ENCODE data around the gene URGCP. TPM values are rescaled to one million over a fixed set of nuclear protein-coding genes. Genes with fewer than 3 reads are reported as not detected.

Gene URGCP
- total and polyA plus RNA-seq, 12 donors, result 53.8 to 103 (median 67.6) TPM

GRCh38 chr7:43933902-43934560, 27.6 kb upstream of the URGCP start:
- Histone ChIP-seq H3K4me3 (no peak overlapping the region), H3K36me3 (replicated peaks in 1 of 2) (no peaks in the 10 kb centered on the region), H3K27ac (no peak overlapping the region), H3K27me3 (no peaks in the 10 kb centered on the region), H3K4me1 (replicated peaks in 1 of 2) (peaks cover 8 to 10% of the 10 kb centered on the region in 2 donors), H3K9me3 (replicated peaks in 1 of 3) (no peaks in the 10 kb centered on the region)
- intact Hi-C loops (cut with DNase I), result no loop called here
- 94 to 96% (median 95%) methylated on average over 3 of the region's 3 CpGs for whole genome bisulfite sequencing, 4 donors
- DNase-seq, result no peak
- no peak for TF ChIP-seq CTCF (IDR thresholded peaks at IDR 0.05)

GRCh38 chr7:43931346-43931745, 24.9 kb upstream of the URGCP start:
- peaks cover 0 to 8% of the 10 kb centered on the region in 2 donors for H3K4me1 ChIP-seq (replicated peaks in 1 of 2)
- DNase-seq, result peak in 1 of 7 donors; percentile 0
- TF ChIP-seq POLR2A (IDR thresholded peaks at IDR 0.05), result no peak
- TF ChIP-seq CTCF (IDR thresholded peaks at IDR 0.05), result no peak
- no peak overlapping the region for H3K27ac ChIP-seq
- no peaks in the 10 kb centered on the region for H3K27me3 ChIP-seq
- intact Hi-C loops (cut with DNase I), result no loop called here
- 79 to 90% (median 83%) methylated on average over 7 of the region's 7 CpGs for WGBS, 4 donors
- H3K9me3 ChIP-seq (replicated peaks in 1 of 3), result no peaks in the 10 kb centered on the region
- no peak overlapping the region for H3K4me3 ChIP-seq
- no peaks in the 10 kb centered on the region for H3K36me3 ChIP-seq (replicated peaks in 1 of 2)

GRCh38 chr7:43929529-43930457, 23.4 kb upstream of the URGCP start:
- no peaks in the 10 kb centered on the region for H3K36me3 ChIP-seq (replicated peaks in 1 of 2)
- peaks cover 0 to 15% of the 10 kb centered on the region in 2 donors for H3K4me1 ChIP-seq (replicated peaks in 1 of 2)
- no peaks in the 10 kb centered on the region for H3K27me3 ChIP-seq
- H3K27ac ChIP-seq, result no peak overlapping the region
- TF ChIP-seq CTCF (IDR thresholded peaks at IDR 0.05) (no peak), POLR2A (IDR thresholded peaks at IDR 0.05) (no peak)
- no peaks in the 10 kb centered on the region for H3K9me3 ChIP-seq (replicated peaks in 1 of 3)
- H3K4me3 ChIP-seq, result no peak overlapping the region
- 94 to 98% (median 96%) methylated on average over 5 of the region's 5 CpGs for WGBS, 4 donors
- intact Hi-C loops (cut with DNase I), result no loop called here
- DNase-seq, result no peak

- H3K9me3 ChIP-seq (replicated peaks in 1 of 3), result no peaks in the 10 kb centered on the region
- no peak for TF ChIP-seq CTCF (IDR thresholded peaks at IDR 0.05)
- no peak for TF ChIP-seq POLR2A (IDR thresholded peaks at IDR 0.05)
- peaks cover 0 to 15% of the 10 kb centered on the region in 2 donors for H3K4me1 ChIP-seq (replicated peaks in 1 of 2)
- no peak overlapping the region for H3K4me3 ChIP-seq
- no peak overlapping the region for H3K27ac ChIP-seq
- intact Hi-C loops (cut with DNase I), result no loop called here
- no peak for DNase-seq
- H3K27me3 ChIP-seq, result no peaks in the 10 kb centered on the region
- no peaks in the 10 kb centered on the region for H3K36me3 ChIP-seq (replicated peaks in 1 of 2)
- WGBS, 4 donors, result 96 to 100% (median 97%) methylated on average over 4 of the region's 4 CpGs
Observed at GRCh38 chr7:43927810-43928209, 21.4 kb upstream of the URGCP start.
